ENCODE data around the gene SMG9. TPM values are rescaled to one million over a fixed set of nuclear protein-coding genes. Genes with fewer than 3 reads are reported as not detected.

Gene SMG9
- total RNA-seq, 4 donors from 2014 or later: 14.6 to 49.8 (median 28.0) TPM

DNA sequence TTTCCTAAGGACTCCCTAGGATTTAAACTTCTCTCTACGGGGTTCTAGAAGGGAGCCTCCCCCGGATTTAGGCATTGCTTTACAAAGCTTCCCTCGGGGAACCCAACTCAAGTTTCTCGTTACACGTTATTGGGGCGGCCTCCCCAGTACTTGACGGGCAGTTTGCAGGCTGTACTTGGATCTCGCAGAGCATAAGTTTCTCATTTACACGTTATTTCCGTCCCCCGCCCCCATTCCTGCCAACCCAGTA, 584 bp downstream of the SMG9 start:
- Histone ChIP-seq H3K36me3 (peaks cover 0 to 26% (median 0%) of the 10 kb centered on the region in 3 donors), H3K4me3 (peak overlapping the region; percentile 50 to 82 (median 72)), H3K27ac (peak overlapping the region; percentile 98 to 99 (median 98)), H3K4me1 (peaks cover 0 to 42% (median 28%) of the 10 kb centered on the region in 4 donors), H3K27me3 (no peaks in the 10 kb centered on the region), H3K9me3 (no peaks in the 10 kb centered on the region)
- no peak for DNase-seq (ENCODE audit: low spot score in 2 of 2)
- 1% methylated on average over 11 of the region's 11 CpGs for WGBS, 2 donors
- TF ChIP-seq EP300 (IDR thresholded peaks at IDR 0.05) (no peak), POLR2A (IDR thresholded peaks at IDR 0.05) (no peak)
- TF ChIP-seq, protein P1, sequence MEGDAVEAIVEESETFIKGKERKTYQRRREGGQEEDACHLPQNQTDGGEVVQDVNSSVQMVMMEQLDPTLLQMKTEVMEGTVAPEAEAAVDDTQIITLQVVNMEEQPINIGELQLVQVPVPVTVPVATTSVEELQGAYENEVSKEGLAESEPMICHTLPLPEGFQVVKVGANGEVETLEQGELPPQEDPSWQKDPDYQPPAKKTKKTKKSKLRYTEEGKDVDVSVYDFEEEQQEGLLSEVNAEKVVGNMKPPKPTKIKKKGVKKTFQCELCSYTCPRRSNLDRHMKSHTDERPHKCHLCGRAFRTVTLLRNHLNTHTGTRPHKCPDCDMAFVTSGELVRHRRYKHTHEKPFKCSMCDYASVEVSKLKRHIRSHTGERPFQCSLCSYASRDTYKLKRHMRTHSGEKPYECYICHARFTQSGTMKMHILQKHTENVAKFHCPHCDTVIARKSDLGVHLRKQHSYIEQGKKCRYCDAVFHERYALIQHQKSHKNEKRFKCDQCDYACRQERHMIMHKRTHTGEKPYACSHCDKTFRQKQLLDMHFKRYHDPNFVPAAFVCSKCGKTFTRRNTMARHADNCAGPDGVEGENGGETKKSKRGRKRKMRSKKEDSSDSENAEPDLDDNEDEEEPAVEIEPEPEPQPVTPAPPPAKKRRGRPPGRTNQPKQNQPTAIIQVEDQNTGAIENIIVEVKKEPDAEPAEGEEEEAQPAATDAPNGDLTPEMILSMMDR (IDR thresholded peaks at IDR 0.05): no peak

DNA sequence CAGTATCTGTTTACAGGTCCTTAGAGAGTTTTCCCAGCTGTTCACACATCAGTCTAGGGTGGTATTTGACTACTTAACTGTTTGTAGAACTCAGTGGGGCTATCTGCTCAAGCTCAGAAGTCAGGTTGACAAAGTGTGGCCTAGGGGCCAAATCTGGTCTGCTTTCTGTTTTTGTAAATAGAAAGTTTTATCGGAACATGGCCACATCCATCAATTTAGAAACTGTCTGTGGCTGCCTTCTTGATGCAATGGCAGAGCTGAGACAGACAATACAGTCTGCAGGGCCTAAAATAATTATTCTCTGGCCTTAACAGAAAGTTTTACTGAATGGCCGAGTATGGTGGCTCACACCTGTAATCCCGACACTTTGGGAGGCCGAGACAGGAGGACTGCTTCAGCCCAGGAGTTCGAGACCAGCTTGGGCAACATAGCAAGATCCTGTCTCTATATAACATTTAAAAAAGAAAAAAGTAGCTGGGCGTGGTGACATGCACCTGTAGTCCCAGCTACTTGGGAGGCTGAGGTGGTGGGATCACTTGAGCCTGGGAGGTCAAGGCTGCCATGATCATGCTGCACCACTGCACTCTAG, 2.4 kb downstream of the SMG9 start:
- H3K36me3 ChIP-seq: peaks cover 0 to 44% (median 2%) of the 10 kb centered on the region in 3 donors
- H3K4me3 ChIP-seq: no peak overlapping the region
- H3K9me3 ChIP-seq: no peaks in the 10 kb centered on the region
- peak overlapping the region in 2 of 4 donors; percentile 98 to 99 for H3K27ac ChIP-seq
- H3K27me3 ChIP-seq: no peaks in the 10 kb centered on the region
- no peak for DNase-seq (ENCODE audit: low spot score in 2 of 2)
- TF ChIP-seq, protein P1 (IDR thresholded peaks at IDR 0.05): no peak
- no peak for TF ChIP-seq POLR2A (IDR thresholded peaks at IDR 0.05)
- WGBS, 2 donors: 92 to 98% methylated on average over 6 of the region's 6 CpGs
- peaks cover 0 to 41% (median 28%) of the 10 kb centered on the region in 4 donors for H3K4me1 ChIP-seq

DNA sequence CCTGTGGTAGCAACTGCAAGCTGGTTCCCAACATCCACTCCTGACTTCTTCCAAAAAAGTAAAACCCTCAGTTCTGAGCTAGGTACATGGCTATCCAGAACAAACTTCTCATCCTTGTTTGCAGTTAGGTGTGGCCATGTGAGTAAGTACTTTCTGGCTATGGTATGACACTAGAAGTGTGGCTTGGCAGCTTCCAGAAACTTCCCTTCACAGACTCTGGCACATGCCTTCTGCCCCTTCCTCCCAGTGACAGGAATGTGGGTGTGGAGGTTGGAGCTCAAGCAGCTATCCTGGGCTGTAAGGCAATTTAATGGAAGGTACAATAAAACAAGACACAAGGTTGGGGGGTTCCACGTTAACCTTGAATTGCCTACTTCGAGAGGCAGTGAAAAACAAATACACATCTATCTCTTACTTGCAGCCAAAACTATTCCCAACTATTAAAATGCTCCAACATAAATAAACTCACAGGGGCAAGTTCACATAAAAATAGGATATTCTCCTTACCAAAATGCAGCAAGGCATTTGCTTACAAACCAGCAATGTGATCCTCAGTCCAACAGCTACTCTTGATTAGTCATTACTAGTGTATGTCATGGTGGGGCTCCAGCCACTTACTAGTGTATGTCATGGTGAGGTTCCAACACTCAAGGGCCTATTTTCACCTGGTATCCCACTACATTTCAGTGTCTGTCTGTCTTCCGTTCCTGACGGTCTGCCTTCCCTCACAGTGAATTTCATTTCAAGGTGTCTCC, 3.1 kb downstream of the SMG9 start:
- Histone ChIP-seq H3K9me3 (no peaks in the 10 kb centered on the region), H3K27ac (no peak overlapping the region)
- DNase-seq (ENCODE audit: low spot score in 2 of 2): no peak

DNA sequence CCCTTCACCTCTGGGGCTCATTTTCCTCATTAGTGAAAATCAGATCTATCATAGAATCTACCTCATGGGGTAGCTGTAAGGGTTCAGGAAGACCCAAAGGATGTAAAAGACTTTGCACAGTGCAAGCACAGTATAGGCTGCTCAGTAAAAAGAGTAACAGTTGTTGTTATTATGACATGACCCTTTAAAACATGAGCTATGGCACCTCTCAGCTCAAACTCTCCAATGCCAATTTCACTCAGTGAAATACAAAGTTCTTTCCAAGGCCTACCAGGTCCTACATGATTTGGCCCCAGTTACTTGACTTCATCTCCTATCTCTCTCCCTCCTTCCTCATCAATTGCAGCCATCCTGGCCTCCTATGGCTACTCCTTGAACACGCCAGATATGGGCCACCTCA, 4.9 kb downstream of the SMG9 start:
- Histone ChIP-seq H3K27ac (no peak overlapping the region), H3K9me3 (no peaks in the 10 kb centered on the region), H3K4me3 (no peak overlapping the region), H3K27me3 (no peaks in the 10 kb centered on the region), H3K36me3 (peaks cover 2 to 66% (median 15%) of the 10 kb centered on the region in 3 donors), H3K4me1 (peaks cover 0 to 37% (median 23%) of the 10 kb centered on the region in 4 donors)
- 92 to 97% methylated on average over 1 of the region's 1 CpG for WGBS, 2 donors
- TF ChIP-seq EP300 (IDR thresholded peaks at IDR 0.05) (no peak), POLR2A (IDR thresholded peaks at IDR 0.05) (no peak)
- TF ChIP-seq, protein P1 (IDR thresholded peaks at IDR 0.05): no peak
- no peak for DNase-seq (ENCODE audit: low spot score in 2 of 2)

More for the DNA sequence above, 3.1 kb downstream of the SMG9 start:
- 85 to 88% methylated on average over 4 of the region's 4 CpGs for WGBS, 2 donors
- Histone ChIP-seq H3K27me3 (no peaks in the 10 kb centered on the region), H3K4me3 (no peak overlapping the region), H3K36me3 (peaks cover 2 to 51% (median 10%) of the 10 kb centered on the region in 3 donors), H3K4me1 (peaks cover 0 to 41% (median 25%) of the 10 kb centered on the region in 4 donors)
- TF ChIP-seq, protein P1 (IDR thresholded peaks at IDR 0.05): no peak
- no peak for TF ChIP-seq EP300 (IDR thresholded peaks at IDR 0.05)

DNA sequence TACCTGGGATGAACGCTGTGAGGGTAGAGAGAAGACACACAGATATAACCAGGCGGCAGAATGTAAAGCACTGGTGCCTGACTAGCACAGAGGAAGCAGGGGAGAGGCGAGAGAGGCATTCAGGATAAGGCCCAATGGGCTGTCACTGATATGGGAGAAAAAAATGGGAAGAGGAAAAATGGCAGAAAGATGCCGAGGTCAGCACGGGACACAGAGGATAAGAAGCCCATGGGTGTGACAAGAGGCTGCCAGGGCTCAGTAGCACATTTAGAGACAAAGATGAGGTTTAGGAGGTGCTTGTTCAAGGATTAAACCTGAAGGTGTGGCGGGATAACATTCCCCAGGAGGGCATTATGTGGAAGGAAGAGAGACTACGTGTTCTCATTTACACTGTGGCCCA, 5.6 kb downstream of the SMG9 start:
- WGBS, 2 donors: 87 to 89% methylated on average over 7 of the region's 7 CpGs
- Histone ChIP-seq H3K4me3 (no peak overlapping the region), H3K4me1 (peaks cover 0 to 42% (median 23%) of the 10 kb centered on the region in 4 donors), H3K27me3 (no peaks in the 10 kb centered on the region), H3K27ac (no peak overlapping the region), H3K36me3 (peaks cover 2 to 74% (median 19%) of the 10 kb centered on the region in 3 donors), H3K9me3 (no peaks in the 10 kb centered on the region)
- no peak for TF ChIP-seq EP300 (IDR thresholded peaks at IDR 0.05)
- no peak for TF ChIP-seq POLR2A (IDR thresholded peaks at IDR 0.05)
- TF ChIP-seq, protein P1 (IDR thresholded peaks at IDR 0.05): no peak
- DNase-seq (ENCODE audit: low spot score in 2 of 2): no peak

Data from tibial nerve (tissue), 4 donors.